Type B pancreatic cell (in vitro differentiated cells): Measurements from ENCODE around the gene BCAS3. TPM values are rescaled to one million over a fixed set of nuclear protein-coding genes. Genes with fewer than 3 reads are reported as not detected.

Experiments
- DNase-seq: peaks from one replicate; pipeline ENCODE4 v3.0.0; 2021; ENCODE audit warnings: mixed read lengths; ENCODE audit not compliant: unreplicated experiment; ENCODE audit errors: extremely low spot score
- H3K27ac Mint-ChIP-seq: 2 replicates; pipeline ENCODE4 v1.8.0; 2021; ENCODE audit warnings: mild to moderate bottlenecking, mixed read lengths
- H3K27me3 Mint-ChIP-seq: 2 replicates; pipeline ENCODE4 v1.8.0; 2021; ENCODE audit warnings: mixed read lengths
- H3K36me3 Mint-ChIP-seq: 2 replicates; pipeline ENCODE4 v1.8.0; 2021; ENCODE audit warnings: mixed read lengths
- H3K4me1 Mint-ChIP-seq: one replicate; pipeline ENCODE4 v1.8.0; 2021; ENCODE audit warnings: mixed read lengths; ENCODE audit not compliant: unreplicated experiment
- H3K4me3 Mint-ChIP-seq: 2 replicates; pipeline ENCODE4 v1.8.0; 2021; ENCODE audit warnings: mild to moderate bottlenecking, mixed read lengths
- H3K9me3 Mint-ChIP-seq: 2 replicates; pipeline ENCODE4 v1.8.0; 2021; ENCODE audit warnings: mixed read lengths
- total RNA-seq: library from RNA; stranded (reverse); gene quantifications from 2 replicates; pipeline ENCODE4 v1.2.1, GENCODE V29; 2021; ENCODE audit warnings: low replicate concordance
- TF ChIP-seq, protein P1 (sequence below): fragments of 200-600 bp; sonication (generic); conservative IDR thresholded peaks from 2 replicates; pipeline ENCODE4 v1.5.0; 2021; ENCODE audit warnings: antibody characterized with exemption, mild to moderate bottlenecking

Gene BCAS3
- total RNA-seq, 1 donor from 2014 or later, result 23.0 TPM

DNA sequence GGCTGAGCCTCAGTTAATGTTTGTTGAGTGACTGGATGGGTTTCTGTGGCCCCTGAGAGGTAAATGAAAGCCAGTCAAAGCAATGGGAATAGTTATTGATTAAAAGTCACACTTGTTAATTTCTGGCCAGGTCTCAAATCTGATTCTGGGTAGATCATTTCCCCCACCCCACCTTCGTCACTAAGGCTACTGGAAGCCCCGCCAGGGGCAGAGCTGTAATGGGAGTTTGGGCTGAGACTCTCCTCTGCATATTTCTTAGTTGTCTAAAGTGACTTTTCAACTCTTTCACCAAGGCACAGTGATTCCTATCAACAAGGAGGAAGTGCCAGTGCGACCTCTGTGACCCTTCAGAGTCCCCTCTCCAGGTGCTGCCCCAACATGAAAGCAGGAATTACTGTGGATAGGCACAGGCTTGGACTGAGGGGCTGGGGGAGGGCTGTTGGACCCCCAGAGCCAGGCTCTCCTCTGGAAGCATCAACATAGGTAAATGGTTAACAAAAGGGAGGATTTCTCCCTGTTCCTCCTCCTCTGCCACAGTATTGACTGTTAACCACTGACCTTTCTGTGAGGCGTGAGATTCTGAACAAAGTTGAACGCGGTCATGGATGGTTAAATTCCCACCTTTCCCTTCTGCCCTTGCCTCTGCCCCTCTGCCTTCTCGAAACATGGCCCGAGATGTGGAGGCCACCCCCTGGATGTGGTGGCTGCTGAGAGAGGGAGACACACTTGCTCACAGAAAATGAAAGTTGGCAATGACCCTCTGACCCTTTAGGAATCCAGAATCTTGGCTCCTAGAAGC is 701.2 kb downstream of the BCAS3 start:
- no peak overlapping the region for H3K4me3 Mint-ChIP-seq
- DNase-seq, result no peak
- TF ChIP-seq, protein P1, sequence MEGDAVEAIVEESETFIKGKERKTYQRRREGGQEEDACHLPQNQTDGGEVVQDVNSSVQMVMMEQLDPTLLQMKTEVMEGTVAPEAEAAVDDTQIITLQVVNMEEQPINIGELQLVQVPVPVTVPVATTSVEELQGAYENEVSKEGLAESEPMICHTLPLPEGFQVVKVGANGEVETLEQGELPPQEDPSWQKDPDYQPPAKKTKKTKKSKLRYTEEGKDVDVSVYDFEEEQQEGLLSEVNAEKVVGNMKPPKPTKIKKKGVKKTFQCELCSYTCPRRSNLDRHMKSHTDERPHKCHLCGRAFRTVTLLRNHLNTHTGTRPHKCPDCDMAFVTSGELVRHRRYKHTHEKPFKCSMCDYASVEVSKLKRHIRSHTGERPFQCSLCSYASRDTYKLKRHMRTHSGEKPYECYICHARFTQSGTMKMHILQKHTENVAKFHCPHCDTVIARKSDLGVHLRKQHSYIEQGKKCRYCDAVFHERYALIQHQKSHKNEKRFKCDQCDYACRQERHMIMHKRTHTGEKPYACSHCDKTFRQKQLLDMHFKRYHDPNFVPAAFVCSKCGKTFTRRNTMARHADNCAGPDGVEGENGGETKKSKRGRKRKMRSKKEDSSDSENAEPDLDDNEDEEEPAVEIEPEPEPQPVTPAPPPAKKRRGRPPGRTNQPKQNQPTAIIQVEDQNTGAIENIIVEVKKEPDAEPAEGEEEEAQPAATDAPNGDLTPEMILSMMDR, result no peak
- peaks cover 4% of the 10 kb centered on the region for H3K36me3 Mint-ChIP-seq
- H3K27ac Mint-ChIP-seq, result no peak overlapping the region
- H3K9me3 Mint-ChIP-seq, result no peaks in the 10 kb centered on the region
- H3K27me3 Mint-ChIP-seq, result peaks cover 12% of the 10 kb centered on the region
- peaks cover 30% of the 10 kb centered on the region for H3K4me1 Mint-ChIP-seq

DNA sequence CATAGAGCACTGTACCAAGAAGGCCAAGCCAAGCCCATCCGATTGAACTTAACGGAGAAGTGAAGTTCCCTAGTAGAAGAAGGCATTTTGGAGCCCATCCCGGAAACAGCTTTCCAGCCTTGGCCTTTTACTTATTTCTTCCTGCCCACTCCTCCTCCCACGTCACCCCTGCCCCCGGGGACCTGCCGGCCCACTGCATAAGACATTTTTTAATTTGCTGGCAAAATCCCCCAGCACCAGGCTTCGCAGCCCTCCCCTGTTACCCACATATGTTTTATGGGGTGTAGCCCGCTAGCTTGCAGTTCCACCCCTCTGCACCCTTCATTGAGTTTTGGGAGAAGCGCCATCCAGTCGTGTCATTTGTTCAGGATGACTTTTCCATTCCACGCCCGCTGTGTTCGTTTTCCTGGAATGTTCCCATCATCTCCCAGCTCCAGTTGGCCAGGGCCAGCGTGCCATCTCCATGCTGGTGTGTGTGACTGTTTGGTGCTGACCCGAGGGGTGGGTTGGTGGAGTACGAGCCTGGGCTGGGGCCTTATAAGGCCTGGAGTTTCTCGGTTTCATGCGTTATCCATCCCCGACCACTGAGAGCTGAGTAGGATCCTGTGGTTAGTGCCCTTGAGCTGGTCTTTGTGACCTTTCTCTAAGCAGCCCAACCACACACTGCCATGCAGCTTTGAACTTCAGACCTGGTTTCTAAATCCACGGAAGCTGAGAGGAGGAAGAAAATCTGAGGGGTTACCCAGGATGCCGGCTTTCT is 702.0 kb downstream of the BCAS3 start:
- Mint-ChIP-seq H3K9me3 (no peaks in the 10 kb centered on the region), H3K4me3 (no peak overlapping the region), H3K27ac (no peak overlapping the region), H3K27me3 (peaks cover 12% of the 10 kb centered on the region), H3K36me3 (peaks cover 4% of the 10 kb centered on the region), H3K4me1 (peaks cover 26% of the 10 kb centered on the region)
- TF ChIP-seq, protein P1, result no peak
- DNase-seq, result no peak

DNA sequence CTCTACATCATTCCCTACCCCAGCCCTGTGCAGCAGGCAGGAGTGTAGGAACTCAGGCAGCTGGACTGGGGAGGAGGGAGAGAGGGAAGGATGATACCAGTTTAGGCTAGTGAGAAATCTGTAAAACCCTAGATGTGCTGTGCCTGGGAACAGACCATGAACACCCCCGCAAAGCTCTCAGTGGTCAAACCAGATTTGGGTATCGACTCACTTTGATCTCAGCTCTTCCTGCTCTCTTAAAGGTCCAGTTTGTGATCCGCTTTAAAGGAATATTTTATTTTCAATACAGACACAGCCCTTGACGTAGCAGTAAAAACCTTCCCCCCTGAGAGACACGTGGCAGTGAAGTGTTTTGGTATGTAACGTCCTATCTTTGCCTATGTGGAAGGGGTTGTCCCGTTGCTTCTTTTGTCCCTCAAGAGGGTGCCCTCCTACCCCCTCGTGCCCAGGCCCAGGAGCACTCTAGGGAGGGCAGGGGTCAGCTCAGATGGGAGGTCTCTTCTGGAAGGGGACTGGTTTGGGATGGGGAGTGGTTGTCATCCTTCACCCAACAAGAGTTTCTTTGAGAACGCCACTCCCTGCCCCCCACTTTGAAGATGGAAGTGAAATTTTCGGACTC is 702.7 kb downstream of the BCAS3 start:
- Mint-ChIP-seq H3K4me1 (peaks cover 27% of the 10 kb centered on the region), H3K27ac (peak overlapping the region; percentile 15), H3K36me3 (peaks cover 4% of the 10 kb centered on the region), H3K9me3 (no peaks in the 10 kb centered on the region), H3K4me3 (no peak overlapping the region), H3K27me3 (peaks cover 15% of the 10 kb centered on the region)
- TF ChIP-seq, protein P1, result no peak
- DNase-seq, result no peak

DNA sequence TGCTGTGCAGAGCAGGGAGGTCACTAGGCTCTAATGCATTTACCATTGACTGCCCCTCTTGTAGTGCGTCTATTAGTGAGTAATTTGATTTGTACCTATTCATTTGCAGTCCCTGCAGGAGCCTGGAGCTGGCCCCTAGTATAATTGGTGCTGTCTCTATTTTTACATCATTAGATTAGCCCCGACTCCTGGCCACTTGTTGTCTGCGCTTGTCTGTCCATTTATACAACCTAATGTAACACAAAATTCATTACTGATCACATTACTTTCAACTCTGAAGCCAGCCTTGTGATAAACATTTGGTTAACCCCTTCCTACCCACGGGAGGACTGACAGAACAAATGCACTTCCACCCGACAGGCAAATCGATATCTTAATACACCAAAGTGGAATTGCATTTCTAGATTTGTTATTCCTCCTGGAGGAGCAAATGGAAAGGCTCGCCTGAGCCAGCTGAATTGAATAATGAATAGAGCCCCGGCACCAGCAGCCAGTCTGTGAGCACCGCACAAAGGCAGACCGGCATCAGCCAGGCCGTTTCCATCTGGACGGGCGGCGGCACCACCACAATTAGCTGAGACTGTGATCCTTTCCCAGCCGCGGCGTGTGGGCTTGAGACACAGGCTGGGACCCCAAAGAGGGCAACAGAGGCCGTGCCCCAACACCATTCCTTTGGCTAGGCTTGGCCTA is 703.3 kb downstream of the BCAS3 start:
- H3K4me3 Mint-ChIP-seq, result no peak overlapping the region

DNA sequence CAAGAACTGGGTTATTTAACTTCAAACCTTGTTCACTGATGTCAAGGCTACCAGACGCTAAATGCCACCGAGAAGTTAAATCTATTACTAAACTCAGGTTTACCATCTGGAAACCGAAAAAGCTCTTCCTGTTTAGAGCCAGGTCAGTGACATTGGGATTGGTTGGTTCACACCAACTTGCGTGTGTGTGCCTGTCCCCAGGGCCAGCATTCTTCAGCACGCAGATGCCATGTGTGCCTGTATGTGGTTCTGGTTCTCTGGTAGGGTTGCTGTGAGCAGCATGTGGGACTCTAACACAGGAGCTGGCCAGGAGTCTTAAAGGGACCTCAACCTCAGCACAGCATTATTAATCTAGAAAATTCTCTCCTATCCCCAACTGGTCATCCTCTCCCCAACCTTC is 703.9 kb downstream of the BCAS3 start:
- H3K27ac Mint-ChIP-seq, result no peak overlapping the region
- DNase-seq, result no peak

More for the DNA sequence above, 703.3 kb downstream of the BCAS3 start:
- Mint-ChIP-seq H3K4me1 (peaks cover 32% of the 10 kb centered on the region), H3K27me3 (peaks cover 16% of the 10 kb centered on the region), H3K36me3 (peaks cover 4% of the 10 kb centered on the region), H3K9me3 (no peaks in the 10 kb centered on the region), H3K27ac (peak overlapping the region; percentile 15)
- DNase-seq, result no peak
- TF ChIP-seq, protein P1, result no peak

More for the DNA sequence above, 703.9 kb downstream of the BCAS3 start:
- H3K4me3 Mint-ChIP-seq, result no peak overlapping the region
- H3K9me3 Mint-ChIP-seq, result no peaks in the 10 kb centered on the region
- H3K36me3 Mint-ChIP-seq, result peaks cover 4% of the 10 kb centered on the region
- TF ChIP-seq, protein P1, result no peak
- H3K27me3 Mint-ChIP-seq, result peaks cover 13% of the 10 kb centered on the region
- peaks cover 32% of the 10 kb centered on the region for H3K4me1 Mint-ChIP-seq
